Activated CD4-positive, alpha-beta memory T cell treated with anti-CD3 and anti-CD28 coated beads, Interleukin-2, amount 10 ng/mL, durations not matched to agents 7 days and 5 days (primary cell): Measurements from ENCODE around the gene PRELID1. TPM values are rescaled to one million over a fixed set of nuclear protein-coding genes. Genes with fewer than 3 reads are reported as not detected.

Experiments
- CTCF ChIA-PET: fragments of 350-600 bp; sonication (Branson Sonifier 250); formaldehyde crosslinking; loops from one replicate; lab custom pipeline; 2021; ENCODE audit warnings: antibody characterized with exemption, inconsistent platforms; lab: Charles Lee
- POLR2A ChIA-PET: fragments of 350-600 bp; sonication (Branson Sonifier 250); formaldehyde crosslinking; loops from one replicate; lab custom pipeline; 2021; ENCODE audit warnings: antibody characterized with exemption; lab: Charles Lee
- DNase-seq: peaks from one replicate; pipeline ENCODE4 v3.0.0-alpha.2; 2020
- H3K27ac Mint-ChIP-seq: one replicate; pipeline ENCODE4 v1.8.0; 2021; ENCODE audit warnings: mild to moderate bottlenecking, mixed read lengths
- H3K27me3 Mint-ChIP-seq: one replicate; pipeline ENCODE4 v1.8.0; 2021; ENCODE audit warnings: mixed read lengths
- H3K36me3 Mint-ChIP-seq: one replicate; pipeline ENCODE4 v1.8.0; 2021; ENCODE audit warnings: low read depth, mixed read lengths
- H3K4me1 Mint-ChIP-seq: one replicate; pipeline ENCODE4 v1.8.0; 2021; ENCODE audit warnings: mixed read lengths
- H3K4me3 Mint-ChIP-seq: one replicate; pipeline ENCODE4 v1.8.0; 2021; ENCODE audit warnings: mild to moderate bottlenecking, mixed read lengths
- H3K9me3 Mint-ChIP-seq: one replicate; pipeline ENCODE4 v1.8.0; 2021; ENCODE audit warnings: mixed read lengths
- total RNA-seq, 2 experiments: library from RNA; stranded (reverse); gene quantifications; one replicate each; pipeline ENCODE4 v1.2.3, GENCODE V29; 2021

Gene PRELID1
- total RNA-seq, 2 experiments from 2014 or later, result 153 to 156 TPM

DNA sequence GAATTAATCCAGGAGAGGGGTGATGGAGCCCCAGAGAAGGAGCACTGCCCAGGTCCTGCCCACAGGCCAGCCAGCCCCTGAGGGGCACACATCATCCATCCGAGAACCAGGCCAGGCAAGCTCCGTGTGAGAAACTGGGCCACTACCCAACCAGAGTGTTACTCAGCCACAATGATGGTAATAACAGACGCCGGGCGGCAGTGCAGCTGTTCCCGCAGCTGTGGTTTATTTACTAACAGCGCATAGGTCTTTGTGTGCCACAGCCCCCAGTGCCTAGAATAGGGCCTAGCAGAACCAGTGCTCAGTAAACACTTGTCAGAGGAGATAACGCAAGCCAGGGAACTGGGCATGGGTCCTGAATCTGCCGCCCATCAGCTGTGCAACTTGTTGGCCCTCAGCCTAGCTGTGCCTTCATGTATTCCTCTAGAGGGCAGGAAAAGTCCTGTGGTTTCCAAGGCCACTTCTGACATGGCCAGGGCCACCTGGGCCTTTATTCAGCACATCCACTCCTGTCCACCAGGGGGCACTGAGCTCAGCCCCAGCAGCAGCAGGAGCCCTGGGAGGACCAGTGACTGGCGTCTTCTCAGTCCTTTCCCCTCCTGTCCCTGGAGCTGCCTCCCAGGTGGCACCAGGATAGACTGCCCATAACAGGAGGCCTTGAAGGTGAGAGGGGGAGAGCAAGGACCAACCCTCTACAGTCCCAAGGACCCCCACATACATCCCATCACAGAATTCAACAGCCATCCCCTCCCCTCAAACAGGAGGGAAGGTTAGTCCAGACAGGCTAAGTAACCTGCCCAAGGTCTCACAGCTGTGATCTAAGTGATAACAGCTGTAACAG is 6.0 kb downstream of the PRELID1 start:
- DNase-seq, result peak; percentile 79
- Mint-ChIP-seq H3K36me3 (peaks cover 57% of the 10 kb centered on the region), H3K27me3 (no peaks in the 10 kb centered on the region), H3K4me3 (peak overlapping the region; percentile 94), H3K4me1 (peaks cover 73% of the 10 kb centered on the region), H3K27ac (peak overlapping the region; percentile 72), H3K9me3 (no peaks in the 10 kb centered on the region)
- ChIA-PET POLR2A (interaction anchor here (0.6 to 6.2 kb wide), 15 partner anchors 8 to 188 kb away, joined by 3 to 68 read pairs (median 4); partner anchors contain the start of genes GRK6, LMAN2, PDLIM7 and PRELID1), CTCF (interaction anchor here (0.6 to 4.0 kb wide), 53 partner anchors 8 to 649 kb away, joined by 3 to 43 read pairs (median 4); partner anchors contain the start of genes GRK6, LMAN2, NSD1 and PDLIM7)

DNA sequence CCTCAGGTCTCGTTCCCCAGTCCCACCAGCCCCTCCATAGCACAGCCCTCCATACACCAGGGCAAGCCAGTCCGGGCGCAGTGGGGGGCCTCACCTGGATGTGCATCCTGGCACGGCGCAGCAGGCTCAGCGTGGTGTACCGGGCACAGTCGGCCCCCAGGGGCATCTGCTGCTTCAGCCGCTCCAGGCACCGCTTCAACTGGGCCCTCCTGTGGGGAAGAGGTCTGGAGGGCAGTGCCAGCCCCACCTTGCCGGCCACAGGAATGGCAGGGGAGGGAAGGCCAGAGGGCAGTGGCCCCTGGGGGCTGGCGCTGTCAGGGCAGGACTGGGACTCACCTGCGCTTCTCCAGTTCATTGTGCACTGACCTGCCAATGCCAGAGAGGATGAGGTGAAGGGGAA is 6.7 kb downstream of the PRELID1 start:
- Mint-ChIP-seq H3K36me3 (peaks cover 50% of the 10 kb centered on the region), H3K4me1 (peaks cover 70% of the 10 kb centered on the region), H3K9me3 (no peaks in the 10 kb centered on the region), H3K4me3 (peak overlapping the region; percentile 94), H3K27ac (peak overlapping the region; percentile 86), H3K27me3 (no peaks in the 10 kb centered on the region)
- CTCF ChIA-PET, result interaction anchor here (0.6 to 4.0 kb wide), 44 partner anchors 9 to 287 kb away, joined by 3 to 43 read pairs (median 4); partner anchors contain the start of genes DDX41, LMAN2 and NSD1
- DNase-seq, result no peak
- POLR2A ChIA-PET, result interaction anchor here (0.6 to 6.2 kb wide), 16 partner anchors 9 to 419 kb away, joined by 3 to 68 read pairs (median 4); partner anchors contain the start of genes GRK6, LMAN2, PDLIM7 and PRELID1

DNA sequence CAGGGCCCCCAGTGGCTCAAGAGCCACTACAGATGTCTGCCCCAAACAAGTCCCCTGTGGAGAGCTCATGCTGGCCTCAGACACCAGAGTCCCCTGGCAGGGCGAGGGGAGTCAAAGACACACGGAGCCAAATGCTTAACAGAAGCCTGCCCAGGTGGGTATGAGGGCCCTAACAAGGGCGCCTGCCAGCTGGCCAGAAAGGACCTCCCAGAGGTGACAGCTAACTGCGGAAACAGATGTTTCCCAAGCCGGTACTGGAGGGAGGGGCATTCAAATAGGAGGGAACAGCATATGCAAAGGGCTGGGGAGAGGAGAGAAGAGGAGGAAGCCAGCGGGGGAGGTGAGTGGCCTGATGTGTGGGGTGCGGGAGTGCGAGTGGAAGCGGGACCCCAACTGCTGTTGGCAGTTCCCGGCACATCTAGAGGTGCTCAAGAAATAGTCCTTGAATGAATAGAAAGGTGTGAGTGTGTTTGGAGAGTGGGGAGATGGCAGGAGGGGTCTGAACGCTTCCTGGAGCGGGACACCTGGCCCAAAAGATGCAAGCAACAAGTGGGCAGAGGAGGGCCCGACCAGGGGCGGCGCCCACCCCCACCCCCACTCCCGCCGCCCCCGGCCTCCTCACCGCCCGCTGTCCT is 7.3 kb downstream of the PRELID1 start:
- ChIA-PET POLR2A (interaction anchor here (0.6 to 6.2 kb wide), 19 partner anchors 9 to 419 kb away, joined by 3 to 68 read pairs (median 4); partner anchors contain the start of genes GRK6, LMAN2, PDLIM7 and PRELID1), CTCF (interaction anchor here (0.5 to 4.0 kb wide), 26 partner anchors 10 to 287 kb away, joined by 3 to 43 read pairs (median 5); partner anchors contain the start of gene DDX41)
- peak; percentile 57 for DNase-seq
- H3K4me3 Mint-ChIP-seq, result peak overlapping the region; percentile 94
- H3K27ac Mint-ChIP-seq, result peak overlapping the region; percentile 86
- no peaks in the 10 kb centered on the region for H3K27me3 Mint-ChIP-seq
- H3K36me3 Mint-ChIP-seq, result peaks cover 45% of the 10 kb centered on the region
- H3K9me3 Mint-ChIP-seq, result no peaks in the 10 kb centered on the region
- peaks cover 69% of the 10 kb centered on the region for H3K4me1 Mint-ChIP-seq

DNA sequence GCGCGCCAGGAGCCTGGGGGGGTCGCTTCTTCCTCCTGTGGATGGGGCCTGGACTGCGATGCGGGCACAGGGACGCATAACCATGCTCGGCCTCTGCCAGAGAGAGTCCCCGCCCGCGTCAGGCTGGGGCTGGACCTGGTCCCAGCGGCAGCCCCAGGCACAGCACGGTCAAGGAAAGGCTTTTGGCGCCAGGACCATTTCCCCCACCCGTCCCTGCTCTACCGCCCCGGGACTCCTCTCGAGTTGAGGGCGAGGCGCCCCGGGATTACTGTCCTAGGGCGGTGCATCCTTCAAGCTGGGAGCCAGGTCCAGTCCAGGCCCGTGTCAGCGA is 7.8 kb downstream of the PRELID1 start:
- H3K36me3 Mint-ChIP-seq, result peaks cover 44% of the 10 kb centered on the region
- peaks cover 69% of the 10 kb centered on the region for H3K4me1 Mint-ChIP-seq
- ChIA-PET POLR2A (interaction anchor here (1.0 to 6.2 kb wide), 13 partner anchors 10 to 205 kb away, joined by 3 to 68 read pairs (median 11); partner anchors contain the start of genes LMAN2, PRELID1, PRR7 and RAB24), CTCF (interaction anchor here (0.5 to 4.0 kb wide), 9 partner anchors 10 to 186 kb away, joined by 5 to 43 read pairs (median 11); partner anchors contain the start of gene PDLIM7)
- DNase-seq, result no peak
- peak overlapping the region; percentile 94 for H3K4me3 Mint-ChIP-seq
- H3K27ac Mint-ChIP-seq, result peak overlapping the region; percentile 75
- no peaks in the 10 kb centered on the region for H3K9me3 Mint-ChIP-seq
- H3K27me3 Mint-ChIP-seq, result no peaks in the 10 kb centered on the region

DNA sequence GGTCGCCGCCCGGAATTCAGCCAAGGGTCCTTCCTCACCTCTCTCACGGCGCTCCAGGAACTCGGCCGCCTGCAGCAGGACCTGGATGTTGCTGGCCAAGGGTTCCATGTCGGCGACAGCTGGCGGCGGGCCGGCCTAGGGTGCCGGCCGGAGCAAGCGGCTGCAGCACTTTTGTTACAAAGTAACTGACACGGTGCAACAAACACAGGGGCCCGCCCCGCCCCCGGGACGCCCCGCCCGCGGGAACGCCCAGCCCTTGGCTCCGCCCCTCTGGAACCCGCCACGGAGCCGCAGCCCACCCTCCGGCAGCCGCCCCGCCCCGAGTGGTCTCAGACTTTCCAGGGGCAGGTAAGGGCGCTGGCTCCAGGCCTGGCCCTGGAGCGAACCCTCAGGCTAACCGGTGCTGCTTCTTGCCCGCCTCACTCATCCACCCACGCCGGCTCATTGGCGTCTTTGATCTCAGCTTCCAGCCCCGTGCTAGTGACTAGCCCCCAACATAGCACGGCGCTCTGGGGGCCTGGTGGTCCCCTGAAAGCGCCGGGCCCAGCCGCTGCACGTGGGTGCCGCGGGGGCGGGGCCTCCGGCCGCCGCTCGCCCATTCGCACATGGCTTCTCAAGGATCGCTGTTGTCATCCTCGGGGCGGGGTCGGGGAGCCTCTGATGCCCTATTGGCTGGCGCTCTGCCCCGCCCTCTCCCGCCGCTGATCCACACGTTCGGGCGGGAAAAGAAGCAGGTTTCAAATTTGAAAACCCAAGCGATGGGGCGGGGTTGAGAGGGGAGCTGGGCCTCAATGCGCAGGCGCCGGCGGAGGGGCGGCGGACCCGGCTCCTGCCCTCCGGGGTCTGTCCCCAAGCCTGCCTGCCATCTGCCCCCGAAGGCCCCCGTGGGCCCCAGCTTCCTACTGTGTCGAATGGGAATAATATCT is 8.4 kb downstream of the PRELID1 start, which contains the start of gene MXD3:
MXD3 (minus strand) TSS at position 176 of the 926 bp plus-strand sequence; CDS start at position 108, 68 bp downstream.
- Mint-ChIP-seq H3K9me3 (no peaks in the 10 kb centered on the region), H3K4me3 (peak within 1 kb of the TSS; percentile 94), H3K36me3 (peaks cover 38% of the 10 kb centered on the region), H3K4me1 (peaks cover 66% of the 10 kb centered on the region), H3K27ac (peak within 1 kb of the TSS; percentile 89), H3K27me3 (no peaks in the 10 kb centered on the region)
- CTCF ChIA-PET, result interaction anchor here (0.6 to 4.0 kb wide), 23 partner anchors 8 to 201 kb away, joined by 3 to 43 read pairs (median 6); partner anchors contain the start of genes LMAN2, PDLIM7, PRELID1 and RAB24
- POLR2A ChIA-PET, result interaction anchor here (0.6 to 6.2 kb wide), 38 partner anchors 10 to 776 kb away, joined by 3 to 68 read pairs (median 5); partner anchors contain the start of genes GRK6, LMAN2, NSD1 and PRELID1
- peak; percentile 99 for DNase-seq

DNA sequence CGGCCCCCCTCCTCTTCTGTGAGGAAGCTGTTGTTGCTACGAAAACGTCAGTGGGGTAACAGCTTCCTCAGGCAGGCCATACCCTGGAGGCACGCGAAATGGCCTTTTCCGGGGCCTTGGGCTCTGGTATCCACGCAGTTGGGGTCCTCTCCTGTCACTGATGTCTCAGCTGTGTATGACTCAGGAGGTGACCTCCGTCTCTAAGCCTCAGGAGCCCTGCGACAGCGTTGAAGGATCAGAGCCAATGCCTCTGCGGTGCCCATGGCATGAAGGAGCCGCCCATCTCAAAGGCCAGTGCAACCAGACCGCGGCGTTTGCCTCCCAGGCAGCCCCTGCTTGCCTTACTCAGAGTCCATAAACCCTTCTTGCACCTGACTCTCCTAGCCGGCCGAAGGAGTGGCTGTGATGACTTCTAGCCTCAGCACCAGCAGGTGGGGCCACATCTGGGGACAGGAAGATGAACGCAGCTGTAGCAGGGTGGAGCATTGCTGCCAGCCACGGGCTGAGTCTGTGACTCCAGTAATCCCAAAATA is 9.1 kb downstream of the PRELID1 start:
- no peaks in the 10 kb centered on the region for H3K9me3 Mint-ChIP-seq
- ChIA-PET CTCF (interaction anchor here (0.6 to 2.7 kb wide), 22 partner anchors 9 to 201 kb away, joined by 3 to 24 read pairs (median 6); partner anchors contain the start of genes LMAN2, PDLIM7, PRELID1 and RAB24), POLR2A (interaction anchor here (0.6 to 6.2 kb wide), 38 partner anchors 9 to 777 kb away, joined by 3 to 68 read pairs (median 5); partner anchors contain the start of genes GRK6, LMAN2, NSD1 and PRELID1)
- H3K27me3 Mint-ChIP-seq, result no peaks in the 10 kb centered on the region
- peak; percentile 72 for DNase-seq
- H3K36me3 Mint-ChIP-seq, result peaks cover 38% of the 10 kb centered on the region
- H3K4me3 Mint-ChIP-seq, result peak overlapping the region; percentile 94
- peak overlapping the region; percentile 89 for H3K27ac Mint-ChIP-seq
- peaks cover 67% of the 10 kb centered on the region for H3K4me1 Mint-ChIP-seq

DNA sequence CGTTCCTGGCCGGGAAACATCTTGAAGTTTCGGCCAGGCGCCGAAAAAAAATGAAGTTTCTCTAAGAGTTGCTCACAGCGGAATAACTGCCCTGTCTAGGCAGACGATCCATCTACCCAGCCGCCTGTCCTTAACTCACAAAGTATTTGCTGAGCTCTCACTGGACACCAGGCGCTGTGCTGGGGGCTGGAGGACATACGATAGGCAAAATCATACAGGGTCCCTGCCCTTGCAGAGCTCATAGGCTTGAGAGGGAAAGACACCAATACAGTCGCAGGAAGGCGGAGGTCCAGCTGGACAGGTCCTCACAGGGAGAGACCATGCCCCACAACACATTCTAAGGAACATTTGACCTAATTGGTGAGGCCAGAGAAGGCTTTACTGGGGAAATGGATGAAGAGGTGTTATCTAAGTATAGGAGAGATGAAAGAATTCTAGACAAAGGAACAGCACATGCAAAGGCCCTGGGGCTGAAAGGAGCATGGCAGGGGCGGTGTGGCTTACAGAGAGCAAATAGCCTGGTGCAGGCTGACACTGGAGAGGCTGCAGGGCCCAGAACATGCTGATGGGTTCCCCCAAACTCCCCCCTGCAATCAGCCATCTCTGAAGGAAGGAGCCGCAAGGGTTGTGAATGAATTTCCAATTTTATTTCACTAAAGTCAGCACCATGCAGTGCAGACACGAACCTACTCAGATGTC is 10.1 kb downstream of the PRELID1 start:
- H3K36me3 Mint-ChIP-seq, result peaks cover 29% of the 10 kb centered on the region
- H3K4me1 Mint-ChIP-seq, result peaks cover 68% of the 10 kb centered on the region
- peak overlapping the region; percentile 94 for H3K4me3 Mint-ChIP-seq
- no peaks in the 10 kb centered on the region for H3K9me3 Mint-ChIP-seq
- peak overlapping the region; percentile 40 for H3K27ac Mint-ChIP-seq
- CTCF ChIA-PET, result interaction anchor here (0.7 to 2.7 kb wide), 10 partner anchors 10 to 200 kb away, joined by 3 to 24 read pairs (median 10); partner anchors contain the start of genes LMAN2, PRELID1 and RAB24
- DNase-seq, result no peak
- H3K27me3 Mint-ChIP-seq, result no peaks in the 10 kb centered on the region
- POLR2A ChIA-PET, result interaction anchor here (0.6 to 6.2 kb wide), 22 partner anchors 10 to 778 kb away, joined by 3 to 68 read pairs (median 6); partner anchors contain the start of genes GRK6, LMAN2, NSD1 and PRELID1

DNA sequence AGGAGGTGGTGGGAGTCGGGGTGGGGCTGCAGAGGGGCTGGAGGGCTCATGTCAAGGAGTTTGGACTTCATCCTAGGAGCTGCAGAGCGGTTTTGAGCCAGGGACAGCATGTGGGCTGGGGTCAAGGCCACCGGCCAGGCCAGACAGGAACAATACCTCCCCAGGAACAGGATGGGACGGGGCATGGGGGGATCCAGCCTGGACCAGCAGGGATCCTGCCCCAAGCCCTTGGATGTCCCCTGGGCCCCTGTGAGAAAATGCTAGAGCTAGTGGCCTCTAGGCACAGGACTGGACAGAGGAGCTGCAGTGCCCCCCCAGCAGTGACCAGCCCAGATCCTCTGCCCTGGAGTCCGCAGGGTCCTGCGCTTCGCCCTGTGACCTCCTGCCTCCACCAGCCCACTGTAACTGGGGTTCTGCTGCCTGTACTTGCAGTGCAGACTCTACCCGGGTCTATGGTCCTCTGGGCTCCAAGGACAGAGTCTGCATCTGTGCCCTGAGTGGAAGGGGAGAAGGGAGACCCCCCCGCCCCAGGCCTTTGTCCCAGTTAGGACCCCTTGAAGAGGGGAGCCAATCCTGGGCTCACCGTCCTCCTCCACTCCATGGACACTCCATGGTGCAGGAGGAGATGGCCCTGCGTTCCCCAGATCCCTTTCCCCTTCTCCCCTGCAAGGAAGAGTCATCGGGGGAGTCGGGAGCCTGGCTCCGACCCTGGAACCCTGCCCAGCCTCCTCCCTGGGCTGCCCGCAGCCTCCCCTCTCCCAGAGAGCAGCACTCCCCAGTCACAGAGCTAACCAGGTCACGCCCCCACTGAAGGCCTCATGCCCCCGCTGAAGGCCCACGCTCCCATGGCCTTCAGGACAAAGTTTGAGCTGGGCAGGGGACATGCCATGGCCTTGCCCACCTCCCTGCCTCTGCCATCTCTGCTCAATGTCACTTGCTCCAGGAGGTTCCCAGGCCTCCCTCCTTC is 11.1 kb downstream of the PRELID1 start:
- CTCF ChIA-PET, result interaction anchor here (6.6 kb wide), 1 partner anchor 75 kb away, joined by 49 read pairs; no protein-coding TSS in a partner anchor
- peaks cover 59% of the 10 kb centered on the region for H3K4me1 Mint-ChIP-seq
- H3K36me3 Mint-ChIP-seq, result peaks cover 21% of the 10 kb centered on the region
- no peak overlapping the region for H3K4me3 Mint-ChIP-seq
- no peak for DNase-seq
- H3K27ac Mint-ChIP-seq, result no peak overlapping the region
- POLR2A ChIA-PET, result interaction anchor here (0.7 to 6.2 kb wide), 3 partner anchors 36 to 136 kb away, joined by 3 to 48 read pairs (median 4); partner anchors contain the start of gene LMAN2
- H3K9me3 Mint-ChIP-seq, result no peaks in the 10 kb centered on the region
- H3K27me3 Mint-ChIP-seq, result no peaks in the 10 kb centered on the region

DNA sequence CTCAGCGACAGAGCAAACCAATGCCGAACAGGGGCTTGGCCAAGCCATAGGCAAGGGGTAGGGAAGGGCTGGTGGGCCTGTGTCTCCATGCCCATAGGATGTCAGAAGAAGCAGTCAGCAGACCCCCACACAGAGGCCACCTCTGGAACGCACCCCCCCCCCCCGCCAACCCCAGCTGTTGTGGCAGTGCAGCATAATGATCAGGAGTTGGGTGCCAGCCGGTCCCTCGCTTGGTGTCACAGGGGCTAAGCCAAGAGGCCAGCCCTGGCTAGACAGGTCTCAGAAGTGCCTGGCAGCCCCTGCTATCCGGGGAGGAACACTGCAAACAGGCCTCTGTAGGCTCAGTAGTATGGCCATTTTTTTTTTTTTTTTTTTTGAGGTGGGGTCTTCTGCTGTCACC is 11.8 kb downstream of the PRELID1 start:
- POLR2A ChIA-PET, result interaction anchor here (0.7 to 1.2 kb wide), 3 partner anchors 30 to 135 kb away, joined by 3 to 4 read pairs (median 3); no protein-coding TSS in a partner anchor
- H3K27me3 Mint-ChIP-seq, result no peaks in the 10 kb centered on the region

More for the DNA sequence above, 11.8 kb downstream of the PRELID1 start:
- Mint-ChIP-seq H3K4me3 (no peak overlapping the region), H3K9me3 (no peaks in the 10 kb centered on the region), H3K27ac (no peak overlapping the region), H3K36me3 (peaks cover 19% of the 10 kb centered on the region), H3K4me1 (peaks cover 58% of the 10 kb centered on the region)
- CTCF ChIA-PET, result interaction anchor here (1.3 to 6.6 kb wide), 4 partner anchors 11 to 139 kb away, joined by 3 to 49 read pairs (median 29); no protein-coding TSS in a partner anchor
- DNase-seq, result no peak
